K562 (cell line): ENCODE data around the gene KATNB1. TPM values are rescaled to one million over a fixed set of nuclear protein-coding genes. Genes with fewer than 3 reads are reported as not detected.
A peak's percentile ranks its signal among the peaks of the same experiment; 100 is the strongest.

Experiments used
- ATF1 ChIP-seq, 2 experiments: fragments of 450-650 bp in 1 of 2; IDR thresholded peaks; 2 replicates each; pipeline ENCODE4 v1.6.1; 2016; ENCODE audit warnings: missing compliant biosample characterization in 1 of 2, missing genetic modification characterization in 1 of 2
- CEBPG ChIP-seq, 3 experiments: fragments of 200-800 bp in 1 of 3; sonication (Bioruptor generic) in 1 of 3; sonication (generic) in 1 of 3; formaldehyde crosslinking in 1 of 3; IDR thresholded peaks in 2 of 3; conservative IDR thresholded peaks in 1 of 3; 2 replicates each; pipeline versions ENCODE4 v1.6.1 to v1.8.0; 2016 to 2022; ENCODE audit warnings: missing compliant biosample characterization in 2 of 3, missing genetic modification characterization in 2 of 3, mild to moderate bottlenecking in 1 of 3, missing genetic modification reagents in 1 of 3
- CREM ChIP-seq: IDR thresholded peaks from 2 replicates; pipeline ENCODE4 v1.6.1; 2014; ENCODE audit warnings: antibody characterized with exemption, low read depth
- DPF2 ChIP-seq: fragments of 450-650 bp; IDR thresholded peaks from 2 replicates; pipeline ENCODE4 v1.6.1; 2016
- FOXM1 ChIP-seq, 2 experiments: fragments of 450-650 bp in 1 of 2; sonication (generic) in 1 of 2; formaldehyde crosslinking in 1 of 2; IDR thresholded peaks; 2 replicates each; pipeline versions ENCODE4 v1.6.1 to v1.9.0; 2017 to 2022; ENCODE audit warnings: low read depth in 2 of 2, mild to moderate bottlenecking in 2 of 2, missing genetic modification reagents in 1 of 2, moderate library complexity in 1 of 2
- GABPA ChIP-seq: fragments of 200-800 bp; sonication (Bioruptor generic); conservative IDR thresholded peaks from 2 replicates; pipeline ENCODE4 v1.6.1; 2016; ENCODE audit warnings: low read depth, missing genetic modification characterization, missing compliant biosample characterization
- GATAD2A ChIP-seq: fragments of 450-650 bp; IDR thresholded peaks from 2 replicates; pipeline ENCODE4 v1.6.1; 2017
- HDAC6 ChIP-seq: IDR thresholded peaks from 2 replicates; pipeline ENCODE4 v1.6.1; 2012; ENCODE audit warnings: low read depth, mild to moderate bottlenecking, control low read depth, inconsistent platforms, low read length, moderate library complexity
- MNT ChIP-seq, 2 experiments: fragments of 450-650 bp; conservative IDR thresholded peaks; 2 replicates each; pipeline ENCODE4 v1.6.1; 2017; ENCODE audit warnings: mild to moderate bottlenecking in 2 of 2, moderate library complexity in 2 of 2
- NR2C1 ChIP-seq, 2 experiments: fragments of 450-650 bp; IDR thresholded peaks; 2 replicates each; pipeline ENCODE4 v1.6.1; 2017; ENCODE audit warnings: mild to moderate bottlenecking in 2 of 2, antibody characterized with exemption in 1 of 2, inconsistent platforms in 1 of 2, missing compliant biosample characterization in 1 of 2, missing genetic modification characterization in 1 of 2
- REST ChIP-seq, 2 experiments: fragments of 450-650 bp; formaldehyde crosslinking in 1 of 2; IDR thresholded peaks; 2 replicates each; pipeline versions ENCODE4 v1.4.0 to v1.6.1; 2014 to 2020; ENCODE audit warnings: mild to moderate bottlenecking in 2 of 2, borderline replicate concordance in 1 of 2, low read depth in 1 of 2
- SUPT5H ChIP-seq: fragments of 450-650 bp; IDR thresholded peaks from 2 replicates; pipeline ENCODE4 v1.6.1; 2016
- ZC3H8 ChIP-seq: fragments of 450-650 bp; IDR thresholded peaks from 2 replicates; pipeline ENCODE4 v1.6.1; 2017
- ZNF644 ChIP-seq: fragments of 200-800 bp; sonication (Bioruptor generic); IDR thresholded peaks from 2 replicates; pipeline ENCODE4 v1.6.1; 2016; ENCODE audit warnings: low read depth, missing genetic modification characterization, missing compliant biosample characterization
- polyA plus RNA-seq, 8 experiments: library from polyadenylated mRNA; depleted of rRNA in 4 of 8; stranded (reverse) in 5 of 8; unstranded in 3 of 8; fragments of >200 nt; fragmentation: Nextera tagmentation in 2 of 8; fragmentation: Illumina TruSeq in 1 of 8; extraction: Ambion mirVana in 2 of 8; extraction: Trizol in 1 of 8; gene quantifications; 2 replicates each; pipeline versions ENCODE4 v1.2.1 to v1.2.3, GENCODE V29; 2011 to 2014; ENCODE audit warnings: inconsistent platforms in 1 of 8, missing spikeins in 1 of 8
- total RNA-seq, 7 experiments: library from RNA; depleted of rRNA in 6 of 7; stranded (reverse); fragments of >200 nt in 6 of 7; fragmentation: Illumina TruSeq in 2 of 7; extraction: Trizol in 2 of 7; gene quantifications; 2 replicates each; pipeline versions ENCODE4 v1.2.1 to v1.2.3, GENCODE V29; 2011 to 2021; ENCODE audit warnings: low replicate concordance in 1 of 7

KATNB1 gene
- total and polyA plus RNA-seq, 9 of the 15 experiments (the other 6 are each of a cell fraction or from before 2014, with no cell fraction given): 1.2 to 52.6 (median 21.9) TPM

GRCh38 chr16:57736419-57737351 is 1.1 kb downstream of the KATNB1 start (continued):
- TF ChIP-seq REST (IDR thresholded peaks at IDR 0.05; ENCODE audit: borderline replicate concordance) (peak; percentile 47; the same call in 1 of the 2 replicates), REST (CRISPR knock-in tag; IDR thresholded peaks at IDR 0.05; ENCODE audit: low read depth) (no peak), CREM (peak; percentile 56), ZC3H8 (no peak), DPF2 (0 out of 2 replicates have a peak, but pooled peaks have one; percentile 38), SUPT5H (no peak), GABPA (tag) (0 out of 2 replicates have a peak, but pooled peaks have one; percentile 11), CEBPG (CRISPR knock-in tag; IDR thresholded peaks at IDR 0.05) (peak; percentile 61), CEBPG (tag; conservative IDR thresholded peaks at IDR 0.05 in 1 of 2, IDR thresholded peaks at IDR 0.05 in 1 of 2) (no peak), ZNF644 (tag) (no peak), HDAC6 (no peak), ATF1 (CRISPR knock-in tag; IDR thresholded peaks at IDR 0.05) (no peak), ATF1 (tag; IDR thresholded peaks at IDR 0.05) (peak; percentile 84), NR2C1 (IDR thresholded peaks at IDR 0.05) (no peak), NR2C1 (tag; IDR thresholded peaks at IDR 0.05) (no peak), FOXM1 (IDR thresholded peaks at IDR 0.05; ENCODE audit: low read depth) (no peak), FOXM1 (CRISPR knock-in tag; IDR thresholded peaks at IDR 0.05; ENCODE audit: low read depth) (no peak), MNT (conservative IDR thresholded peaks at IDR 0.05) (peak; percentile 82 to 89), GATAD2A (no peak)
